22Rv1 (cell line): Measurements from ENCODE around the gene ITGB3.

Experiments used
- H3K27ac ChIP-seq: fragments of 450-650 bp; 2 replicates; pipeline ENCODE4 v1.5.1; 2017
- CTCF ChIP-seq: fragments of 450-650 bp; IDR thresholded peaks from 2 replicates; pipeline ENCODE4 v1.5.1; 2017; ENCODE audit warnings: mild to moderate bottlenecking
- ZFX ChIP-seq: fragments of 450-650 bp; IDR thresholded peaks from 2 replicates; pipeline ENCODE4 v1.6.1; 2017; ENCODE audit warnings: antibody characterized with exemption, borderline replicate concordance

ITGB3 gene

GRCh38 chr17:47274319-47275069, 20.9 kb downstream of the ITGB3 start:
- H3K27ac ChIP-seq, result no peak overlapping the region
- TF ChIP-seq ZFX, result no peak
- no peak for TF ChIP-seq CTCF

- H3K27ac ChIP-seq, result no peak overlapping the region
- TF ChIP-seq ZFX, result no peak
- no peak for TF ChIP-seq CTCF
These were observed 21.8 kb downstream of the ITGB3 start for GRCh38 chr17:47275245-47275984.

- H3K27ac ChIP-seq, result peak overlapping the region; percentile 33; the same call in 1 of the 2 replicates
- TF ChIP-seq CTCF (no peak), ZFX (no peak)
These were observed 22.8 kb downstream of the ITGB3 start for GRCh38 chr17:47276444-47276843.

GRCh38 chr17:47276868-47277267, 23.2 kb downstream of the ITGB3 start:
- TF ChIP-seq ZFX (no peak), CTCF (no peak)
- H3K27ac ChIP-seq, result peak overlapping the region; percentile 33; the same call in 1 of the 2 replicates

GRCh38 chr17:47277921-47278320, 24.3 kb downstream of the ITGB3 start:
- H3K27ac ChIP-seq, result no peak overlapping the region
- TF ChIP-seq CTCF (no peak), ZFX (no peak)

- TF ChIP-seq CTCF (no peak), ZFX (no peak)
- H3K27ac ChIP-seq, result no peak overlapping the region
These were observed 24.9 kb downstream of the ITGB3 start for GRCh38 chr17:47278561-47278960.
